GM12865 (cell line): Measurements from ENCODE around the gene FGGY.

Experiments used
- DNase-seq: peaks from one replicate; pipeline ENCODE4 v3.0.0; 2010; ENCODE audit warnings: low read depth
- H3K4me3 ChIP-seq: 2 replicates; pipeline ENCODE4 v1.5.1; 2011; ENCODE audit warnings: mild to moderate bottlenecking, low read depth, low read length, control low read depth
- TF ChIP-seq, protein P1 (sequence below): IDR thresholded peaks from 2 replicates; pipeline ENCODE4 v1.5.1; 2011; ENCODE audit warnings: low read length, control low read depth, low read depth, inconsistent platforms; ENCODE audit not compliant: insufficient read depth; ENCODE audit errors: missing control alignments

The FGGY gene

DNA sequence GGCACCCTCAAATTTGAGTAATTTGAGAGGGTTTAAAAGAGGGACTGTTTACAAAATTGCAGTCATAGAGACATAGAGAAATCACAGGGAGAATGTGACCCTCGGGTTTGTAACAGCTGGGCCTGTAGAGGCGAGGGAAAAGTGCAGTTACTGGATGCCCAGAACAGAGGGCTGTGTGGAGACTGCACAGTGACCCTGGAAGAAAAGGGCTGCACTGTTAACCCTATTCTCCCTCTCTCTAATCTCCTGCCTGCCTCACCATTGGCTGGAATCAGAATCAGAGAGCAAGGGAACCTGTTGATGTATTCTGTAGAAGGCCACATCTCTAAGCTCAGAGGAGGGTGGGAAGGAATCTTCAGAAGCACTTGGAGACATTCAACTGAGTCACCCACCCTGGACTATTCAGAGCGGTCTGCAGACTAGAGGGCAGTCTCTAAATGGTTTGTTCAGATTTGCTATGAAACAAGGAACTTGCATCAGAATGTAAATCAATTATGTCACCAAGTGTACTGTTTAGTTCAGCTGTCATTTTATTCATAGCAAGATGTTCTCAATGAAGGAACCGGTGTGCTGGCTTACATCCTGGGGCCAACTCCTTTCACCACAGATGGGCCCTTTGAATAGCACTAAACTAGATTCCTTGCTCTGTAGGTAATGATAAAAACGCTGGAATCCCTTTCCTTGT lies 385.6 kb downstream of the FGGY start:
- no peak for DNase-seq
- H3K4me3 ChIP-seq = no peak overlapping the region
- TF ChIP-seq, protein P1, sequence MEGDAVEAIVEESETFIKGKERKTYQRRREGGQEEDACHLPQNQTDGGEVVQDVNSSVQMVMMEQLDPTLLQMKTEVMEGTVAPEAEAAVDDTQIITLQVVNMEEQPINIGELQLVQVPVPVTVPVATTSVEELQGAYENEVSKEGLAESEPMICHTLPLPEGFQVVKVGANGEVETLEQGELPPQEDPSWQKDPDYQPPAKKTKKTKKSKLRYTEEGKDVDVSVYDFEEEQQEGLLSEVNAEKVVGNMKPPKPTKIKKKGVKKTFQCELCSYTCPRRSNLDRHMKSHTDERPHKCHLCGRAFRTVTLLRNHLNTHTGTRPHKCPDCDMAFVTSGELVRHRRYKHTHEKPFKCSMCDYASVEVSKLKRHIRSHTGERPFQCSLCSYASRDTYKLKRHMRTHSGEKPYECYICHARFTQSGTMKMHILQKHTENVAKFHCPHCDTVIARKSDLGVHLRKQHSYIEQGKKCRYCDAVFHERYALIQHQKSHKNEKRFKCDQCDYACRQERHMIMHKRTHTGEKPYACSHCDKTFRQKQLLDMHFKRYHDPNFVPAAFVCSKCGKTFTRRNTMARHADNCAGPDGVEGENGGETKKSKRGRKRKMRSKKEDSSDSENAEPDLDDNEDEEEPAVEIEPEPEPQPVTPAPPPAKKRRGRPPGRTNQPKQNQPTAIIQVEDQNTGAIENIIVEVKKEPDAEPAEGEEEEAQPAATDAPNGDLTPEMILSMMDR = no peak

DNA sequence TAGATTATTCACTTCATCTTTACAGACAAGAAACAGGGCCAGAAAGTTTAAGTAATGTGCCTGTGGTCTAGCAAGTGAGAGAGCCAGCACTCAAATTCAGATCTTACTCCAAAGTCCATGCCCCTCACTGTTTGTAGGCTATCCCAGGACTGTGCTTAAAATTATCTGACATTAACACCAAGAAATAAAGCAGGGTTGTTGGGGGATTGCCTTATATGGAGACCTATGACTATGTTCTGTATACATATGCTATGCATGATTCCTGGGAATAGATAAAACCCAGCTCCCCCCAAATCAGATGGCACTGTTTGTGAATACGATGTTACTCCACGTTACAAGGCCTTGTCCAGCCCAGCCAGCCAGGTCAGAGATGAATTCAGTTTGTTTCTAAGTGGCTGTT lies 386.3 kb downstream of the FGGY start:
- TF ChIP-seq, protein P1 = no peak
- DNase-seq = no peak
- no peak overlapping the region for H3K4me3 ChIP-seq

DNA sequence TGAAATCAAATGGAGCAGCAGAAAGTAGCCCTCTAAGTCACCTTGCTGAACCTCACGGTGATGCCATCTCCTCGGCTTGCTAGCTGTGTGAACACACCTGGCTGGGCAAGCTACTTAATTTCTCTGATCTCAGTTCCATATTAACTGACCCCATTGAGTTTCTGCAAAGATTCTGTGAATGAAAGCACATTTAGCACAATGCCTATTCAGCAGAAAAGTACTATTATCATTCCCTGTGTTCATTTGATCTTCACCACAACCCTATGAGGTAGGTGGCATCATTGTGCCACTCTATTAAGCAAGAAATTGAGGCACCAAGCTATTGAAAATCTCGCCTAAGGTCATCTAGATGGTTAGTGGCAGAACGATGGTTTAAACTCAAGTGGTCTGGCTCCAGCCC lies 387.8 kb downstream of the FGGY start:
- no peak overlapping the region for H3K4me3 ChIP-seq
- DNase-seq = no peak
- TF ChIP-seq, protein P1 = no peak

DNA sequence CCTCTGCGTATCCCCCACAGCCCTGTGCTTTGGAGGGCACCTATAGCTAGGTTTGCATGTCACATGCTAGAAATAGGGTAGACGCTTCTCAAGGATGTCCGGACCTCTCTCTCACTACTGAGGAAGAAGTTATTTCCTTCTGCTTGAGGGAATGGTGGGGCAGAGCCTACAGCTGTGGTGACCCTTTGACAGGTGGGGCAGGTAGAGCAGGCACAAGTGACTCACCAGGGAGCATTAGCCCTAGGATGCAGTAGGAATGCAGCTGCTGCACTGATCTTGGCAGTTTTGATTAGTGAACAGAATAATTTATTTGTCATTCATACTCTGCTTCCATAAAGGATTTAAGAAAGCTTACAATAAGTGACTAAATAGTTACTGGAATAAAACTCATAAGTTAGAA lies 388.2 kb downstream of the FGGY start:
- no peak overlapping the region for H3K4me3 ChIP-seq
- TF ChIP-seq, protein P1 = no peak
- DNase-seq = no peak

DNA sequence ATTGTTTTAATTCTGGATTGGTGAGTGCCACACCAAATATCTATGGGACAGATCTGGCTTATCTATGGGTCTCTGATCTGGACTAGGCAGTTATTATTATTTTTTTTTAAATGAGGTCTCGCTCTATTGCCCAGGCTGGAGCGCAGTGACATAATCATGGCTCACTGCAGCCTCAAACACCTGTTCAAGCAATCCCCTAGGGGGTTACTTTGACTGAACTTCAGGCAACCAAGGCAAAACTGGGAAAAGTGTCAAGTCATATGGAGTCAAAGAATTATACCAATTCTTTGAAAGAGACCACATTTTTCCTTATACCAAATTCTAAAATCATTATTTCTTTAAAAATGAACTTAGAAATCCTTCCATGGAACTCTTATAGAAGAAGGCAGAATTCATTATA lies 388.8 kb downstream of the FGGY start:
- DNase-seq = no peak
- H3K4me3 ChIP-seq = no peak overlapping the region
- TF ChIP-seq, protein P1 = no peak

DNA sequence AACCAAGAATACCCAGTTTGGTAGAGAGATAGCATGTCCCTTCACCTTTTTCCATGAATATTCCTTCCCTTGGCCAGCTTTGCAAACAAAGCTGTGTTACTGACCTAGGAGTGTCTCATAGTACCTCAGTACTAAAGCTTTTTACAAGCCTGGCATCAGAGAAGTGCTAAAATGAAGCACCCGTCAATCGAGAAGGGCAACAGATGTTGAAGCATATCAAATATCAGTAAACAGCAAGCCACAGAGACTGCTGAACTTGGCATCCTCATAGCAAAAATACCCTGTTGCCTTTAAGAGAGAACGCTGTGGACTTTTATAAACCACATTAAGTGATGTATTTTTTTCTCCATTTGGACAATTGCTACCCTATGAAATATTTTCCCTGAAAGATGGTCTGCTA lies 389.3 kb downstream of the FGGY start:
- H3K4me3 ChIP-seq = no peak overlapping the region
- TF ChIP-seq, protein P1 = no peak
- no peak for DNase-seq

DNA sequence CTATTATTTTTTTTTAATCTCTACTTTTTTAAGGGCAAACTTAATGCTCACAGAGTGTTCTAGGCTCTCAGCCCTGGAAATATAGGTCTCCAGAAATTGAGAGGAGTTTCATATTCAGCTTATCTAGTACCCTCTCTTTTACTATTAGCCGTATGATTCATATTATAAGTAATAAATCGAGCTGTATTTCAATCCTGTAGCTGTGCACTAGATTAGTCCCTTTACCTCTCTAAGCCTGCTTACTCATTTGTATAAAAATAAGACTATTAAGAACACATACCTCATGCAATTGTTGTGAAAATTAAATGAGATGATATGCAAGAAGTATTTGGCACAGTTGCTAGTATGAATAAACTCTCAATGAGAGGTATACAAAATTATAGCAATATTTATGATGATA lies 389.7 kb downstream of the FGGY start:
- H3K4me3 ChIP-seq = no peak overlapping the region
- TF ChIP-seq, protein P1 = no peak
- no peak for DNase-seq
